ENCODE data around the gene KCNQ1OT1. TPM values are rescaled to one million over a fixed set of nuclear protein-coding genes. Genes with fewer than 3 reads are reported as not detected.

Gene KCNQ1OT1
- total and polyA plus RNA-seq, 8 donors: under 0.01 to 15.1 (median 2.3) TPM

GRCh38 chr11:2717561-2718325 lies 17.9 kb upstream of the KCNQ1OT1 start:
- DNase-seq: no peak
- Histone ChIP-seq H3K36me3 (peaks cover 0 to 8% (median 0%) of the 10 kb centered on the region in 4 donors), H3K4me3 (no peak overlapping the region), H3K27ac (no peak overlapping the region), H3K9me3 (no peaks in the 10 kb centered on the region), H3K27me3 (no peaks in the 10 kb centered on the region), H3K4me1 (no peaks in the 10 kb centered on the region)
- intact Hi-C loops (cut with DNase I; ENCODE audit: low total_unique reads): no loop called here
- WGBS, 5 donors: 85 to 90% (median 85%) methylated on average over 22 of the region's 22 CpGs
- TF ChIP-seq EP300 (IDR thresholded peaks at IDR 0.05) (no peak), POLR2A (IDR thresholded peaks at IDR 0.05) (no peak), CTCF (IDR thresholded peaks at IDR 0.05) (no peak)

- 75 to 91% (median 89%) methylated on average over 7 to 14 of the region's 14 CpGs for WGBS, 5 donors
- Histone ChIP-seq H3K27ac (no peak overlapping the region), H3K4me3 (no peak overlapping the region), H3K9me3 (no peaks in the 10 kb centered on the region), H3K27me3 (no peaks in the 10 kb centered on the region), H3K36me3 (peaks cover 0 to 8% (median 0%) of the 10 kb centered on the region in 4 donors), H3K4me1 (no peaks in the 10 kb centered on the region)
- intact Hi-C loops (cut with DNase I; ENCODE audit: low total_unique reads): no loop called here
- TF ChIP-seq POLR2AphosphoS5 (IDR thresholded peaks at IDR 0.05) (no peak), POLR2A (IDR thresholded peaks at IDR 0.05) (no peak), CTCF (IDR thresholded peaks at IDR 0.05) (no peak), EP300 (IDR thresholded peaks at IDR 0.05) (no peak)
- DNase-seq: peak in 1 of 2 donors; percentile 50
These were observed 16.7 kb upstream of the KCNQ1OT1 start for GRCh38 chr11:2716376-2717095.

DNA sequence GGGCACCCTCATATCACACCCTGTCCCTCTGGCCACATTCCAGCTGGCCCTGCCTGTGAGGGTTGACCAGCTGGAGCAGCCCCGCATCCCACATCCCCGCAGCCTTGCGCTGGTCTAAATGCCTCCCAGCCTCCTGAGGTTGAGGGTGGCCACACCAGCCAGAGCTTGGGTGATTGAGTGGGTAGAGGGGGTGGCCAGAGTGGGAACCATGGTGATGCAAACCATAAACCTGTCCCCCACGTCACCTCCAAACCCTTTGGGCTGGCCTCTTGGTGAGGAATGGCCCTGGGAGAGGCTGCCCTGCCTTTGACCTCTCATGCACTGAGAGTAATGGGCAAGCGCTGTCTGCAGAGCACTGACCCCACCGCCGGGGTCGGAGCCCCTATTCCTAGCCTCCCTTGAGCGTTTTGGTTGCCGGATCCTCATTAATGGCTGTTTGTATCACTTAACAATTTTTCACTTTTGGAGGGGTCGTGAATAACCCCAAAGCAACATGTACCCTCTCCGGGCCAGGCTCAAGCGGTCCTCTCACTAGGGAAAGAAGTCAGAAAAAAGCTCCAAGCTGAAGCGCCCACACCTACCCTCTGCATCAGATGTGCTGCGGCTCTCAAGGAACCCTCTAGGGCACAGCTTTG lies 16.0 kb upstream of the KCNQ1OT1 start:
- DNase-seq: no peak
- H3K9me3 ChIP-seq: no peaks in the 10 kb centered on the region
- TF ChIP-seq POLR2AphosphoS5 (IDR thresholded peaks at IDR 0.05) (no peak), CTCF (IDR thresholded peaks at IDR 0.05) (no peak), POLR2A (IDR thresholded peaks at IDR 0.05) (no peak), EP300 (IDR thresholded peaks at IDR 0.05) (no peak)
- H3K36me3 ChIP-seq: peaks cover 0 to 8% (median 0%) of the 10 kb centered on the region in 4 donors
- WGBS, 5 donors: 90 to 98% (median 96%) methylated on average over 12 to 15 of the region's 15 CpGs
- H3K27me3 ChIP-seq: no peaks in the 10 kb centered on the region
- no peak overlapping the region for H3K27ac ChIP-seq
- no peak overlapping the region for H3K4me3 ChIP-seq
- no peaks in the 10 kb centered on the region for H3K4me1 ChIP-seq
- intact Hi-C loops (cut with DNase I; ENCODE audit: low total_unique reads): no loop called here

GRCh38 chr11:2714871-2715270 lies 15.1 kb upstream of the KCNQ1OT1 start:
- no peak overlapping the region for H3K4me3 ChIP-seq
- peaks cover 0 to 8% (median 0%) of the 10 kb centered on the region in 4 donors for H3K36me3 ChIP-seq
- no peak for DNase-seq
- H3K4me1 ChIP-seq: peaks cover 0 to 3% (median 0%) of the 10 kb centered on the region in 4 donors
- TF ChIP-seq POLR2A (IDR thresholded peaks at IDR 0.05): no peak
- no peak for TF ChIP-seq EP300 (IDR thresholded peaks at IDR 0.05)
- TF ChIP-seq POLR2AphosphoS5 (IDR thresholded peaks at IDR 0.05): no peak
- TF ChIP-seq CTCF (IDR thresholded peaks at IDR 0.05): no peak
- no peak overlapping the region for H3K27ac ChIP-seq
- H3K27me3 ChIP-seq: no peaks in the 10 kb centered on the region
- 90 to 98% (median 97%) methylated on average over 6 to 7 of the region's 7 CpGs for WGBS, 5 donors
- no peaks in the 10 kb centered on the region for H3K9me3 ChIP-seq
- intact Hi-C loops (cut with DNase I; ENCODE audit: low total_unique reads): no loop called here
